Activated gamma-delta T cell treated with anti-CD3 and anti-CD28 coated beads, Interleukin-2, amount 50 U/mL, for 16 hours (primary cell): Measurements from ENCODE around the gene CDK5.
"Not testable (repeated sequence)": the region's sequence is repeated elsewhere in the genome, so short reads cannot be mapped to it uniquely, and the experiment has no call there.

ENCODE experiments used
- DNase-seq: peaks from one replicate; pipeline ENCODE4 v3.0.0-alpha.2; 2020; ENCODE audit warnings: low read depth

Gene CDK5

GRCh38 chr7:151033864-151034249 lies 23.8 kb downstream of the CDK5 start:
- DNase-seq: no peak

DNA sequence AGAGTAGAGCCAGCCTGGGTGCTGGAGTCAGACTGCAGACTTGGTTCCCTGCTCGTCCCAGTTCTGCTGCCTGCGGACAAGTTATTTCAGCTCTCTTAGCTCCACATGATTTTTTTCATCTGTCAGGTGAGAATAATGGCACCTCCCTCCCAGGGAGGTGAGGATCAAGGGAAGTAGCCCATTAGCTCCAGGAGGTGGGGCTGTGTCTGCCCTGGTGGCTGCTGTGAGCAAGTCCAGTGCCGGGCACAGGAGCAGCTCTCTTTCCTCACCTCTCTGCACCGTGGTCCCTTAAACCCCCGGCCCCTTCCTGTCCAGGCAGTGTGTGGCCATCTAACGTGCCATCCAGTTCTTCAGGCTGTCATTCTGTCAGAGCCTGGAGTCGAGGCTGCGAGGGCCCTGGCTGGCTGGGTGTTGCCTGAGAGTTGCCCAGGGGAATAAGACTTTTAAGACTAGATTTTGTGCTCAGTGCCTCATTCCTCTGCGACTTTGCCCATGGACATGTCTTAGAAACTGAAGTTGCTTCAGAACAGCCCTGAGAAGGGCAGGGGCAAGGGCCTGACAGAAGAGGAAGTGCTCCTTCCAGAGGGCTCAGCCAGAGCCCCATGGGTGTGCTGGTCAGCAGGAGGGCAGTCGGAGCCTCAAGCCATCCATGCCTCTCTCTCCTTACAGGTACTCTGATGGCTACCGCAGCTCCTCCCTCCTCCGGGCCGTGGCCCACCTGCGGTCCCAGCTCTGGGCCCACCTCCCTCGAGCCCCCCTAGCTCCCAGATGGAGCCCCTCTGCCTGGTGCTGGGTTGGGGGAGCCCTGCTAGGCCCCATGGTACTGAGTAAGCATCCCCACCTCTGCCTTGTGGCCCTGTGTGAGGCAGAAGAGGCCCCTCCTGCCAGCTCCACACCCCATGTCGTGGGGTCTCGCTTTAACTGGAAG lies 24.5 kb downstream of the CDK5 start:
- no peak for DNase-seq

GRCh38 chr7:151031011-151031410 lies 26.7 kb downstream of the CDK5 start:
- DNase-seq: no peak

DNA sequence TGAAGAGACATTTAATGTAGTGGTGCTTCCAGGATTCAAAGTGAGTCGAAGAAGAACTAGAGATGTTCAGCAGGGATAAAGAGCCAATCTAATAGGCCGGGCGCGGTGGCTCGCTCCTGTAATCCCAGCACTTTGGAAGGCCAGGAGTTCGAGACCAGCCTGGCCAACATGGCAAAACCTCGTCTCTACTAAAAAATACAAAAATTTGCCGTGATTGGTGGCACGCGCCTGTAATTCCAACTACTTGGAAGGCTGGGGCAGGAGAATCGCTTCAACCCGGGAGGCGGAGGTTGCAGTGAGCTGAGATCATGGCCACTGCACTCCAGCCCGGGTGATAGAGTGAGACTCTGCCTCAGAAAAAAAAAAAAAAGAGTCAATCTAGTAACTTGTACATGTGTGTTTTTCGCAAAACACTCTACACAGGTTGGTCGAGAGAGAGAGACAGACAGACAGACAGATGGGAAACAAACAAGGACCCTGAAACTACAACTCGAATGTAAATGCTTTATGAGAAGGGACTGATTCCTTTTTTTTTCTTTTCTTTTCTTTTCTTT lies 28.7 kb downstream of the CDK5 start:
- DNase-seq: no peak

DNA sequence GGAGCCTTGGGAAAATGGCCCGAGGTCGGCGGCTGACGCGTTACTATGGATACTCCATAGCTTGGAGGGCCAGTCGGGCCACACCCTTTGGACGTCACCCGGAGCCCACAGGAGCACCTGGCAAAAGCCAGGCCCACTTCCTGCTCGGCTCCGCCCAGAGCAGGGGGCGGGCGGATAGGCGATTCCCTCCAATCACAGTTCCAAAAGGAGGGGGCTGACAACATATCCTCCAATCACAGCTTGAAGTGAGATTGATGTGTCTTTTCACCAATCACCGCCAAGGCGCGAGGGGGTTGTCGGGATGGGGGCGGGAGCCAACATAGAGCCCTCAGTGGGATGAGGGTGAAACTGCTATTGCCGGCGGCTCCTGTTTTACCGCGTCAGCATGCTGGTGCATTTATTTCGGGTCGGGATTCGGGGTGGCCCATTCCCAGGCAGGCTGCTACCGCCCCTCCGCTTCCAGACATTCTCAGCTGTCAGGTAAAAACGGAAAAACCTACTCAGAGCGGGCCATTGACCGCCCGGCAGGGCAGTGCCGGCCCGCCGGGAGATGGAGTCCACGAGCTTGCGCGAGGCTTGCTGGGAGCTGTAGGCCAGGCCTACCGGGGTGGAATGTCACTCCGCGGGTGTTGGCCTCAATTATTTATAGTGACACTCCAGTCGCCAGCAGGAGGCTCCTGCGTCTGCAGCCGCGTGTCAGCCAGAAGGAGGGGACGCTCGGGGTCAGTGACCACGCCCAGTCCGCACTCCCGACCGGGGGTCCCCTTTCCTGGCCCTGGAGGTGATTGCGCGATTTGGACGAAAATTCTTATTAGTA lies 29.4 kb downstream of the CDK5 start, which contains the start of gene ABCB8:
Gene ABCB8 (plus strand): TSS at position 320 of the 817 bp plus-strand sequence. CDS start 66 bp downstream, at position 386.
- DNase-seq: peak; percentile 96

- DNase-seq: not testable (repeated sequence)
These were observed 30.0 kb downstream of the CDK5 start for GRCh38 chr7:151027728-151028130.

- DNase-seq: not testable (repeated sequence)
These were observed 30.6 kb downstream of the CDK5 start for GRCh38 chr7:151026771-151027727.

- no peak for DNase-seq
These were observed 31.6 kb downstream of the CDK5 start for GRCh38 chr7:151025924-151026671.

GRCh38 chr7:151024435-151025056 lies 33.2 kb downstream of the CDK5 start, which contains the start of gene ATG9B:
Gene ATG9B, minus strand, starts transcription at chr7:151024494. Its CDS starts 71 bp downstream, at chr7:151024423.
- no peak for DNase-seq

DNA sequence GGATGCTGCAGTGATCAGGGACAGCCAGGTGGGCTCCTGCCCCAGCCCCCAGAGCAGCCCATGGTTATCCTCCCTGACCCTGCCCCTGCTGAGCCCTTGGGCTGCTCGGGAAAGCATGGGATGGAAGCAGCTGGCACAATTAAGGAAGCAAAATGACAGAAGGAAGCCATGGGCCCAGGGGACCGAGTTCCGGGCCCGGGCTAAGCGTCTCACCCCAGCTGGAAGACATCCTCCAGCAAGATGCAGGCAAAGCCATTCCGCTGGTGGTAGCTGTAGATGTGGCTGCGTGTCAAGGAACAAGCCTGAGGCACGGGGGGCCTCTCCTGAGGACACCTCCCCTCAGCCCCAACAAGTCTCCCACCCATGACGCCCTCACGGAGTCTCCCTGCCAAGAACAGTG lies 34.5 kb downstream of the CDK5 start:
- no peak for DNase-seq

DNA sequence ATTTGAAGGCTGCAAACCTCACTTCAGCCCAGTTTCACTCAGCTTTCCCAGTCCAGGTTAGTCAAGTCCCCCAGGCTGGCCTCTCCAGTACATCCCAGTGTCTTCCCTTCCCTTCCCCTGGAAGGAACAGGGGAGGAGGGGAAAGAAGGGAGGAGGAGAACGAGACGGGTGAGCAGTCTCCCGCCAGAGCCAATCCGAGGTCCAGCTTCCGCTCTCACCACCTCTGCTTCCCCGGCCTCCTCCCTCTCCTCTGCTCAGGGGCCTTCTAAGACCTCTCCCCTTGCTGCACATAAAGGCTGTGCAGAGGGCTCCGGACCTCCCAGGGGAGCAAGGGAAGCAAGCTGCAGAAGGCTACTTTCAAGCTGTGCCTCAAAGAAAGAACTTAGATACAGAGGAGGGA lies 37.5 kb downstream of the CDK5 start:
- DNase-seq: no peak

- no peak for DNase-seq
These were observed 38.6 kb downstream of the CDK5 start for GRCh38 chr7:151019130-151019447.

DNA sequence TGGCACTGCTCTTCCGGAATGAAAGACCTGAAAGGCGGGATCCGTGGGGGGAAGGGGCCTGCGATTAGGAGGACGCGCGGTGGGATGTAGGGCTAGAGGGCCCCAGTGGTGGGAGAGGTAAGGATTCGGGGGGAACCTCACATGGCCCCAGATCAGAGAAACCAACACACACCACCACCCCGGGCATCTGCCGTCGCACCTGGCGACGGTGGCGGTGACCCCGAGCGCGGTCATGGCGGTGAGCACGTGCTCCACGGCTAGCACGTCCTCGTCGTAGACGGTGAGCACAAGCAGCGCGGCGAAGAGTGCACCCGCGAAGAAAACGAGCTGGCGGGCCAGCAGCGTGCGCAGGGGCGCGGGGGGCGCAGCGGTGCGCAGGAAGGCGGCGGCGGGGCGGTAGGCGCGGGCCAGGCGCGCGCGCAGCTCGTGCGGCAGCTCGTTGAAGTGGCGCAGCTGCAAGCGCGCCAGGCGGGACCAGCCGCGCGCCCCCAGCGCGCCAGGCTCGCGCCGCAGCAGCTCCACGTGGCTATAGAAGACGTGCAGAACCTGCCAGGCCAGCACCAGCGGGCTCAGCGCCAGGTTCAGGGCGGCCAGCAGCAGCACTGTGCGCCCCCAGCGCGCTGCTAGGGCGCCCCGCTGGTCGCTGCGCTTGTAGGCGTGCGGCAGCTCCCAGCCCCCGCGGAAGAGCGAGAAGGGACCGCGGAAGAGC lies 39.1 kb downstream of the CDK5 start:
- DNase-seq: no peak

DNA sequence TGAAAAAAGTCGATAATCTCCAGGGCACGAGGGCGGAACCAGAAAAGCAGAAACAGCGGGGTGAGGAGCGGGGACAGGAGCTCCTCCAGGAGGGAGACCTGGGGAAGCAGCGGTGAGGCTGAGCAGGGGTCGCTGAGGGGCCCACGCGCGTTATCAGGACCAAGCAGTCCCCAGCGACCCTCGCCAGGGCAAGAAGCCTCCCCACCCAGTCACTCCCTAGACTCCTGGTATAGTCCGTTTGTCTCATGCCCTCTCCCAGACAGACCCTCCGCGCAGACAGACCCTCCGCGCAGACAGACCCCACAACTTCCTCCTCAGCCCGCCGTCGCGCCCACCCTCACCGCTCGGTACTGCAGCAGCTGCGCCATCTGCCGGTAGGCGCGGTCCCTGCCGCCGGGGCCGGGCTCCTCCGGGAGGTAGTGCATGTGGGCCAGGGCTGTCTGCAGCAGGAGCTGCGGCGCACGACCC lies 39.7 kb downstream of the CDK5 start:
- peak; percentile 68 for DNase-seq

- no peak for DNase-seq
These were observed 40.2 kb downstream of the CDK5 start for GRCh38 chr7:151017370-151017952.

GRCh38 chr7:151016942-151017341 lies 40.8 kb downstream of the CDK5 start:
- DNase-seq: no peak

GRCh38 chr7:151016505-151016904 lies 41.2 kb downstream of the CDK5 start:
- DNase-seq: no peak

GRCh38 chr7:151015967-151016366 lies 41.7 kb downstream of the CDK5 start:
- no peak for DNase-seq

DNA sequence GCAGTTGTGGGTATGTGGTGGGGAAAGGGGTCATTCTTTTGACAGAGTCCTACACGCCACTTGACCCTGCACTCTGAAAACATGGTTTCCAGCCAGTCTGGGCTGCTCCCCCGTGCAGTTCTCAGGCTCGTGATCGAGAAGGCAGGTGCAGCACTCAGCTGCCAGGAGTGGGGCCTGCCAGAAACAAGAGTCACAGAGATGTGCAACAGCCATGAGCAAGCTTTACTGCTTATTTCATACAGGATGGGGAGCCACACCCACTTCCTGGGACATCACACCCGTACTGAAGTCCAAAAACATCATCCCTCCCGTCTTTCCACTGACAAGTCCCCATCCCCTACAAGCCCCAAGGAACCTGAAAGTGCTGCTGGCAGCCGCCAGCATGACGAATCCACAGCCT lies 42.7 kb downstream of the CDK5 start:
- DNase-seq: no peak
